Measurements from ENCODE around the gene RTN4IP1.
A peak's percentile ranks its signal among the peaks of the same experiment; 100 is the strongest.
"Not testable (repeated sequence)": the region's sequence is repeated elsewhere in the genome, so short reads cannot be mapped to it uniquely, and the experiment has no call there.

The RTN4IP1 gene

DNA sequence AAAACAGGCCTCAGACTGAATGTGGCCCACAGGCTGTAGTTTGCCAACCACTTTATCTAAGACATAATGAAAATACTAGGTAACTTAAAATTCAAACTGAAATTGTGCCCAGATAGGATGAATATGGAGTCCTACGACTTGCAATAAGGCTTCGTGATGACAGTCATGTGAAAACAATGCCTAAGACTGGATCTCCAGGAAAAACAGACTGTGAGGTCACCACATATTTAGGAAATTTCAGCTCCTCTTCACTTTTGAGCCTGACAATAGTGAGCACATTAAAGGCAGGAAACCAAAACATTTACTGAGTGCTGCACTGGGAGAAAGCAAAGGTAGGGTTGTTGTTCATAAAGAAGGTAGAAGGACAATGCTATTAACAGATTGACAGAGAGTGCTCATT is 50.0 kb downstream of the RTN4IP1 start:
- DNase-seq: no peak

DNA sequence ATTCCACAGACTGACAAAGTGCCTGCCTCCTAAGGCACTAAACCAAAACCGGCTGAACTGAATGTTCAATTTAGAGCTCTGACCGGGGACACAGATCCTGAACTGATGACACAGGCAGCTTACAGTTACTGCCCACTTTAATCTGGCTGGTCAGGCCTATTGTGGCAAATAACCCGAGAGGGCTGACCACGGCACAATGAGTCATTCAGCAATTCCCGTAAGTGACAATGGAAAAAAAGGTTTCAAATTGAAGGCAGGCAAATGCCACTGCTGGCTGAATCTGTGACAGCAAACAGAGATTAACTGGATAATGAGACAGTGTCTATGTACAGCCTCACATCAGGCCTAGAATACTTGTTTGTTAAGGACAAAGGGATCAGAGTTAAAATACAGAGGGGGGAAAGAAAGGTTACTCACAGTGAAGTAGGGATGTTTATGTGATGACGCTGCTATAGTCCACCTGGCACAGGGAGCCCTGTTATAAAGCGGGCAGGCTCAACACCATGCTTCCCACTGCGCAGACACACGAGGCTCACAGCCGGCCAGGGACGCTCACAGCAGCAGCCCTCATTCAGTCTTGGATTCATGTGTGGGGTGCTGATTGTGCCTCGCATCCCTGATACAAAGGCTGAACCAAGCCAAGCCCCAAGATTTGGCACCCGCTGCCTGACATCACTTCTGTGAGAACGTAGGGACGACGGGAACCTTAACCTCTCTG is 54.4 kb downstream of the RTN4IP1 start:
- peak in 1 of 2 experiments; percentile 45 for DNase-seq

DNA sequence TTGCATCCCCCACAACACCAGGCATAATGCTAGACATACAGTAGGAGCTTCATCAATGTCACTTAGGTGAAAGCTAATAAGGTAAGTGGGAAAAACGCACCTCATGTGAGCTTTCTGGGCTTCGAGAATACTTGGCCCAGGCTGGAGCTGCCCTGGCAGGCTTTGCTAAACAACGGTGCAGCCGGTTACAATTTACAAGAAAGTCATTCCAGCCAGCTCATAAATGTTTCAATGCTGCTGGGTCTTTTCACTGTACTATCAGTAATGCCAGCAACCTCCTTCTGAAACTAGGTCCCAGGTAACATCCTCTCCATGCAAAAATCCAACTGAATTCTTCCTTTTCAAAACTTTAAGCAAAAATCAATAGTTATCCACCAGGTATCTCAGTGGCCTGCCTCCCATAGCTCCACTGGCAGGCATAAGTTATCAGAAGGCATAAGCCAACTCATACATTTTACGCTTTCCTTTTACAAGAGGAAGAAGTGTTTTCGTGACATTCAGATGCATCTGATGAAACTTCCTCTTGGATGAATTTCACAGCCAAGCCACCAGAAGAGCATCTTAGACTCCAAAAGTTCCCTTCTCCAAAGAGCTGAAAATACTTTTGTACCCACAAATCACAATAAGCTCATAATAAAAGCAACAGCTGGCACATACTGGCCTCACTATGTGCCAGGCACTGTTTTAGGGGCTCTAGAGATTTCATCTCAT is 56.3 kb downstream of the RTN4IP1 start:
- no peak for DNase-seq

DNA sequence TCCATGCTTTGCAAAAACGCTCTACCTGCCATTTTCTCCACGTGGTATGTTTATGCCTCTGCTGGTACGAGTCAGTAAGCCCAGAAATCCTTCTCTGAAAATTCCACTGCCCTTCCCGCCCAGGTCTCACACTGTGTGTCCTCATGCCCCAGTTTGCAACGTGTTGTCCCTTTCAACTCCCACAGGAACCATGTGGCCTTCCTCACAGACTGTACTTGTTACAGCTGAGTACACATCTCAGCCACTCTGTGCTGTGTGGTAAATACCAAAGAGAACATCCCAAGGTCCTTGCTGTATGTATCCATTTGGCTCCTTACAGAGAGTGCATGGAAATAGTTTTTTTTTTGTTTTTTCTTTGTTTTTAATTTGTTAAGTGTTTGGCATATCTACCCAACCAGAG is 56.9 kb downstream of the RTN4IP1 start:
- DNase-seq: no peak

DNA sequence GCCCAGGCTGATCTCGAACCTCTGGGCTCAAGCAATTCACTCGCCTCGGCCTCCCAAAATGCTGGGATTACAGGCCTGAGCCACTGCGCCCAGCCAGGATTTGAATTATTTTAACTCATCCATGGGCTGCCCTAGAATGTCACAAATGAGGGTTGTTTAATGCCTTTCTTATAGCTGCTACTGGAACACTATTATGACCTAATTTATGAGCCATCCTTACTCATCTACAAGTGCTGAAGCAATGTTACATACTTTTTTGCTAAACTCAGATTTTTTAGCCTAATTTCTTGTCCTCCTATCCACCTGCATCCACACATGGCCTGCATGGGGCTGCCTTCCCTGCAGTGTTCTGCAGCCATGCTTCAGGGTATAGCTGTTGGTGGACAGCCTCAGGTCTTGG is 59.9 kb downstream of the RTN4IP1 start:
- DNase-seq: no peak

DNA sequence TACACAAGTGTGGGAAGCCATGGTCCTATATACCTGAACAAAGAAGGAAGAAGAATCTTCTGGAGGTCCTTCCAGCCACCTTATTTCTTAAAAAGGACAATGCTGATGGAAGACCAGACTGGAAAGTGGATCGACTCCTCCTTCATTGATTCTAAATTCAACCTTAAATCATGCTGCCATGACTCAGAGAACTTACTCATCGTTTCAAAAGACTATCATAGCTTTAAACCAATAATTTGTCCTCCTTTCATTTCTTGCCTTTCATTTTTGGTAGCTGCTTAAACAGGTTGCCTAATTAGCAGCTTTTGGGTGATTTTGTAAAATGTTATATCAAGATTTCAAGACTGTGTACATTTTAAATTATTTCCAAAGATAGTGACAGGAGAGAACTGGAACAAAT is 60.8 kb downstream of the RTN4IP1 start:
- no peak for DNase-seq

DNA sequence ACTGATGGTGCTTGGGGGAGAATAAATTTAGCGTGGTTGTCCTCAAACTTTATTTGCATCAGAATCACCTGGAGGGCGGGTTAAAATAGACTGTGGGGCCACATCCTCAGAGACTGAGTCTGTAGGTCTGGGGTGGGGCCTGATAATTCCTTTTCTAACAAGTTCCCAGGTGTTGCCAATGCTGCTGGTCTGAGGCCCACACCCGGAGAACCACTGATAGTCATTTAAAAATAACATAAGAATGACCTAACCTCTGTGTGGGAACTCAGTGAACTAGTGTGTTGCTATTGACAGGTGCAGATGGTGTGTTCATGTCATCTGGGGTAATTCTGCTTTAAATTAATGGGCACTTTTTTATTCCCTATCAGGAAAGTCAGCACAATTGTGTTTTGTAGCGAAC is 64.8 kb downstream of the RTN4IP1 start:
- no peak for DNase-seq

DNA sequence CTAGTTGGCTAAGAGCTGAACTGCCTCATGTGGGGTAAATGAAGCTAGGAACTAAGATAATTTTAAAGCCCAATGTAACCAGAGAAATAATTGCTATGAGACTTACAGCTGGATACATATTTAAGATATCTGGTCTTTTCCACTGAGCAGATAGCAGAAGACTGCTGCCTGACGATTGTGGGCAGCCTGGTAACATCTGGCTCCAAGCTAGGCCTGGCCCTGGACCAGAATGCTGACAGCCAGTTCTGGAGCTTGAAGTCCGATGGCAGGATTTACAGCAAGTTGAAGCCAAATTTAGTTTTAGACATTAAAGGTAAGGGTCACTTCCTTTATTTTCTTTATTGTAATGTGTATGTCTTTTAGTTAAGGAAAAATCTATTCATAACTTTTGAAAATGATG is 65.7 kb downstream of the RTN4IP1 start:
- no peak for DNase-seq

DNA sequence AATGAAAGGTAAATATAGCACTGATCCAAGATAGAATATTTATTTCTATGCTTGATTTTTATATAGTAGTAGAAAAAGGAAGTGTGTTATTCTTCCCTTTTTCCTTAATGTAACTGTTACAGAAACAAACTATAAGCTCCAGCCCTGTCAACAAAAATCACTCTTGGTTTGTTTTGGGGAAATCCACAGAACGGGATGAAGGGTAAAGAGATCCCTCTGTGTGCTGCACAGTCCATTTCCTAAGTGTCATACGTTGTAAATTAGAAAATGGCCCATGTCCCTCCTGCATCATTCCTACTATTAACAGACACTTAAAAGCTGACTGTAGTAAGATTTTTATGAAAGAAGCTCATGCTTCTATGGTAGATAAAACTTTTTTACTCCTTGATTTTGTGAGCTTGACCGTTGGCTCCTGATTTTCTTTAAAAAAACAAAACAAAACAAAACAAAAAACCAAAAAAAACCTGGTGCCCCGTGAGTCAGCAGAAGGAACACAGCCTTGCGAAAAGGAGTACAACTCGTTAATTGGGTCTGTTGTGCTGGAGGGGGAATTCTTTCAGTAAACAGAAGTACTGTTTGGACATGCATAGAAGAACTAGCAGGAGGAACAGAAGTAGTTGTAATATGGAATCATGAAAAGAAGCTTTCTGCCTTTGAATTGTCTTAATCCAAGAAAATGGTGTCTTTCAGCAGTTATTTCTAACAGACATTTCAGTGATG is 67.5 kb downstream of the RTN4IP1 start:
- DNase-seq: no peak

DNA sequence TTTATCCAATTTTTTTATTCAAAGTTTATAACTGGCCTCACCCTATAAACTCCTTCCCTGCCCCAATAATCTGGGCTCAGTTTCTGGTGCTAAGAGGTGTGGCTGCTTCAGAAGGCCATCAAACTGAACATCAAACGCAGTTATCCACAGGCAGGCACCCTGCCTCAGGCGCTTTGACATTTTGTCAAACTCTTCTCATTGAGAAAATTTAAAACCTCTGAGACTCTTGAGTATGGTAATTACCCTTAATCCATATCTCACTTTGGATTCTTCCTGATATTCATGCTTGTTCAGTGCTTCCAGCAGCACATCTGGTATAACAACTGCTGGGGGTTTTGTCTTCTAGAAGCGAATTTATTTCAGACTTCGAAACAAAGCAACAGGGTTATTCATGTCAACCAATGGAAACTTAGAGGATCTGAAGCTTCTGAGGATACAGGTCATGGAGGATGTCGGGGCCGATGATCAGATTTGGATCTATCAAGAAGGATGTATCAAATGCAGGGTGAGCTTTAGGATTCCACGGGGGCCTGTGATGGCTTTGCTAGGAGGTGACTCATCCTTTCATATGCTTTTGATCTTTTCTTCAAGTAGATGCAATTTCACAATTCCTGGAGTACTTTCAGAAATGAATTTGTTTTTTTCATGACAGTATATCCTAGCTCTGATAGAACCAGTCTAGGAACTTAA is 68.2 kb downstream of the RTN4IP1 start:
- DNase-seq: no peak

DNA sequence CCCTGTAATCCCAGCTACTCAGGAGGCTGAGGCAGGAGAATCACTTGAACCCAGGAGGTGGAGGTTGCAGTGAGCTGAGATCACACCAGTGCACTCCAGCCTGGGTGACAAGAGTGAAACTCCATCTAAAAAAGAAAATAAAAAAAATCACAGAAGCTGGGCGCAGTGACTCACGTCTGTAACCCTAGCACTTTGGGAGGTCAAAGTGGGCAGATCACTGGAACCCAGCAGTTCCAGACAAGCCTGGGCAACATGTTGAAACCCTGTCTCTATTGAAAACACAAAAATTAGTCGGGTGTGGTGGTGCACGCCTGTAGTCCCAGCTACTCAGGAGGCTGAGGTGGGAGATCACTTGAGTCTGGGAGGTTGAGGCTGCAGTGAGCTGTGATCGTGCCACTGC is 69.6 kb downstream of the RTN4IP1 start:
- DNase-seq: not testable (repeated sequence)

DNA sequence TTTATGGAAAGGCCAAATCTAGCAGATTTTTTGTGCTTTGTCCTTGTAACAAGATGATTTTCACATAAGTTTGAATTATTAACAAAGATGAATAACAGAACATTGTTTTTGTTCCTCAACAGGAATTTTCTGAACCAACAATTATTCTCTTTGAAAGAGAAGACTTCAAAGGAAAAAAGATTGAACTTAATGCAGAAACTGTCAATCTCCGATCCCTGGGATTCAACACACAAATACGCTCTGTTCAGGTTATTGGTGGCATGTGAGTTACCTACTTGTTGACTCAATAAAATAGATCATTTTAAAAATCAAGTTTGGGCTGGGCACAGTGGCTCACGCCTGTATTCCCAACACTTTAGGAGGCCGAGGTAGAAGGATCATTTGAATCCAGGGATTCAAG is 70.9 kb downstream of the RTN4IP1 start:
- DNase-seq: no peak

DNA sequence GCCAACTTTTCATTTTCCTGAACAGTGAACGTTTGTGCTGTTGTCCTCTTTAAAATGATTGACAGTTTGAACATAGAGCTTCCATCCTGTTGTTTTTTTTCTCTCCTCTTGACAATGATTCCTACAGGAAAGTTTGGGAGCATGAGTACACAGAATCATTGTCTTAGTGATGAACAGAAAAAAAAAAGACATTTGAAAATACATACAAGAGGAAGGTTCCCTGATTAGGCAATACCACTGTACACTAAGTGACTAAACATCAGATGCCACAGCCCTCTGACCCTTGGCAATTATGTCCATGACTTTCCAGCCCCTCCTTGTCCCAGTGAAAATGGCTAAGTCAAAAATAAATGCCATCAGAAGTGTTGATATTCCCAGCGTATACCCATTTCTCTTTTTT is 71.5 kb downstream of the RTN4IP1 start:
- DNase-seq: no peak

DNA sequence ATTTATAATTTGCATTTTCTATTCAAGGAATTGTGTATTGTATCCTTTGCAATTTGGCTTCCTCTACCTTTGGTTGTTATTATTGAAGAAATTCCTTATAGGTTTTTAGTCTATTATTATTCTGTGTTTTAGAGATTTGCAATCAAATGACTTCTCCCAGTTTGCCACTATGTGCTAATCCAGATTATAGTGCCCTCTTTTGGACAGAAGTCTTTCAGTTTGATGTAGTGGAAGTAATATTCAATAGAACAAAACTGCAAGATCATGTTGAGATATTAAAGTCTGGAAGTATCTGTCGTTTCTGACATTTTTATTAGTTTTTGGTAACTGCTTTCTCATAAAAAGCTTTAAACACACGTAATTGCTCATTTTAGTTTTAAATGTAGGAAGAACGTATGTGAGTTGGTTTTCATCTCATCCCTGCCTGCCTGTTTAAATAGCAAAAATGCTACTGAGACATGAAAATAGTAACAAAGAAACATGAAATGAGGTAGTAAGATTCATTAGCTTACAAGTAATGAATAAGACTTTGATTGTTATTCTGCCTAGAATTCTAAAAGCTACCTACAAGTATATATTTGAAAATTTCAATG is 72.8 kb downstream of the RTN4IP1 start:
- peak in 1 of 2 experiments; percentile 25 for DNase-seq

DNA sequence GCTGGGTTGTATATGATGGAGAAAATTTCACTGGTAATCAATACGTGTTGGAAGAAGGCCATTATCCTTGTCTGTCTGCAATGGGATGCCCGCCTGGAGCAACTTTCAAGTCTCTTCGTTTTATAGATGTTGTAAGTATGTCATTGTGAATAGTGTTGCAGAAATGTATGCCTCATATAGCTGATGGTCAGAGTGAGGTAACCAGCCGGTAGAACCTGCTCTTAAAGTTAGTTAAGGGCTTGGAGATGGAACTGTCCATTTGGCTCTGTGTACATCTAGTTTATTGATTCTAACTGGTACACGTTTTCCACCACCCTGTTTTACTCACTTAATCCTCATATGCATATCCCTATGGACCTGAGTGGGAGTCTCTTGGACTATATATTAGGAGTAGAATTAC is 73.5 kb downstream of the RTN4IP1 start:
- DNase-seq: no peak

DNA sequence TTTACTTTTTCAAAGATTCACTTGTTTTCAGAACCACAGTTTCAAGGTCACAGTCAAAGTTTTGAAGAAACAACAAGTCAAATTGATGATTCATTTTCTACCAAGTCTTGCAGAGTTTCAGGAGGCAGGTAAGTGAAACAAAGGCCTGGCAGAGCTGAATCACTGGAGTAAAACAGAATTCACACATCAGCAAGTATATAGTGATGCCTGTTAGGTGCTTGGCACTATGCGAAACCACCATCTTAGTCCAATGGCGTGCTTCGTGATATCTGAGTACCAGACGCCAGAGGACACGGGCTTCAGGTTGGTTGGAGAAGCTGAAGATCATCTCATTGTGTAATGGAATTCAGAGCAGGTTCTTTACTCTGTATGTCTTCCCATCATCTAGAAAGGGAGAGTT is 75.9 kb downstream of the RTN4IP1 start:
- DNase-seq: no peak

DNA sequence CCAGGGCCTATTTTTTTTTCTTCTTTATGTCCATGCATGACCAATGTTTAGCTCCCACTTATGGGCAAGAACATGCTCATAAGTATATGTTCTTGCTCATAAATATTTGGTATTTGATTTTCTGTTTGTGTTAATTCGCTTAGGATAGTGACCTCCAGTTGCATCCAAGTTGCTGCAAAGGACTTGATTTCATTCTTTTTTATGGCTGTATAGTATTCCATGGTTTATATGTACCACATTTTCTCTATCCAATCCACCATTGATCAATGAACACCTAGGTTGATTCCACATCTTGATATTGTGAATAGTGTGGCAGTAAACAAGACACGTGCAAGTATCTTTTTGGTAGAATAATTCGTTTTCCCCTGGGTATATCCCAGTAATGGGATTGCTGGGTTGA is 78.1 kb downstream of the RTN4IP1 start:
- no peak for DNase-seq

DNA sequence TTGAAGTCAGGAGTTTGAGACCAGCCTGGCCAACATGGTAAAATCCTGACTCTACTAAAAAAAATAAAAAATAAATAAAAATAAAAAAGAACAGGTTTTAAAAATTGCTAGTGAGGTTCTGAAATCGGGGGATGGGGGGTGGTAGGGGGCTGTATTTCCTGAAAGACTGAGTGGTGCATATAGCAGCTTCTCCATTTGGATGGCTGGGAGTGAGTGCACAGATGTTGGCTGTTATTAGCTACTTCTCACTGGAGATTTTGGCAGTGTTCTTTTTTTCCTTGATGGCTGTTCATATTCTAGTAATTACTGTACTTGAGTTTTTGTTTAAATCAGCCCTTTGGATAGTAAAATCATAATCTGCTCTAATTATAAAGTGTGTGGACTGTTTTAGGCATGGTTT is 79.8 kb downstream of the RTN4IP1 start:
- DNase-seq: no peak

DNA sequence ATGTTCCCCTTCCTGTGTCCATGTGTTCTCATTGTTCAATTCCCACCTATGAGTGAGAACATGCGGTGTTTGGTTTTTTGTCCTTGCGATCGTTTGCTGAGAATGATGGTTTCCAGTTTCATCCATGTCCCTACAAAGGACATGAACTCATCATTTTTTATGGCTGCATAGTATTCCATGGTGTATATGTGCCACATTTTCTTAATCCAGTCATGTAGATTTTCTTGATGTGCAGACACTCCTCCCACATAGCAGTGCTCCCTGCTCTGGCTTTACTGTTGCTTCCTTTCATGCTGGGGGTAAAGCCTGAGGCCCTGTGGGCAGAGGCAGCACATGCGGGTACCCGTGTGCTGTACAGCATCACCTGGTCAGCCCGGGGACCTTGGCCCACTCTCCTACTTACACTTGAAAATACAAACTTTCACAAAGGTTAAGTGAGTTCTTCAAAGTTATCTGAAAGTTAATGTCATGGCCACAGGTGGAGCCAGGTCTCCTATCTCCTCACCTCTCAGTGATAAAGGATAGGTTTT is 80.3 kb downstream of the RTN4IP1 start:
- not testable (repeated sequence) for DNase-seq

DNA sequence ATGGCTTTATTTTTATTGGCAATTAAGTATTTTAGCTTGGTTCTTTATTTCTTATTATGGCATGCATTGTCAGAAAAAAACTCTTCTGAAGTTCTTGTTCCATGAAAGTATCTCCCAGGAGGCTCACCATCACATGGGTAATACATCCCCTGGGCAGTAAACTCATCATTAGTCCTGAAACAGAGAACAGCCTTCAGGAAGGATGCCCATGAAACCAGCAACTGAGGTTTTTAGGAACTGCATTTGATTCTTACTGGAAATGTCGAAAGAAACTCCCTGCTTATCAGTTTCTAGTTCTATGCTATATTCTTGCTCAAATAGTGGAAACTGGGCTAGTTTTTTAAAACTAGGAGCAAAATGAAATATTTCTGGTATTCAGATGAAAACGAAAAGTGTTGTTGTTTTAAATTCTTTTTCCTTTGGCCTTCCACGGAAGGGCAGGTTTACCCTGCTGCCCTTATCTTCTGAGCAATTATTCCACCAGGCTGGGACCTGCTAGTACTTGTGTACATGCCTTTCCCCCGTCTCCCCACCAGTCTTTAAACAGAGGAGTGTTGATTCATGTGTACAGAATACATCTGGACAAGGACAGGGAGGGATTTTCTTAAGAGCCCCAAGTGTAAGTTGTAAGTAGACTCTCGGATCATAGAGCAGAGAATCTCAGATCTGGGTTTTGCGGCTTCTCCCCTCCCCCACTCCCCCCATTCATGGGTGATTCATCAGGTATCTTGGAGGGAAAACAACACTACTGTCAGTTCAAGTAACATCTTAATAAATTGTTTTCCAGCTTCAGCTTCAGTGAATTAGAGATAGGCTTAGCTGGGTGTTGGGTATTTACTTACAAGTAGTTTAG is 81.5 kb downstream of the RTN4IP1 start:
- DNase-seq: no peak

DNA sequence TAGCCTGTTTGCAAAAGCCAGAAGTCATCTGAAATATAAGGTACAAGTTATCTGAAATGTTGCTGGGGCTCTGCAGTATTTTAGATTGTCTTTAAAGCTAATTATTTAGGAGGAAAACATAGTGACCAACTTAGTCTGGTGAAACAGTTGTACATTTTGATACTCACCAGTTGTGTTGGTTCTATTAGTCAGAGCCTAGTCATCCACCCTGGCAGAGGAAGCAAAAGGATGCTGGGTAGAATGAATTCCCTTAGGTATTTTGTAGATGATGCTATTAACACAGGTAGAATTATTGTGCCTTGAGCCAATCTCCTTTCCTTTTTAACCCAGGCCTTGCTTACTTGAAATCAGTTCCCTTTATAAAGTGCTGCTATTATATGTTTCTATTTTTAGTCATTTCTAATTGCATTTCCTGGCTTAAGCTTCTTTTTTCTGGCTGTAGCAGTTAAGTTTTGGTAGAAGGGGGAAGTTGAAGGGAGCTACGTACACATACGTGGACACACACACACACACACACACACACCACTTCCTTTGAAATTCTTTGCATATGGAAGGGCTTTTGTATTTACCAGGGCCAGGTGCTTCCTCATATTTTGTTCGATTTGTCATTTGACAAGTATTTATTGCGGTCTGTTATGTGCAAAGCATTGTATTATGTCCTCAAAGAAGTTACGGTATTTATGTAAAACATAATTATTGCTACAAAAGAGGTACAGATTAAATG is 82.4 kb downstream of the RTN4IP1 start:
- peak; percentile 8 to 55 for DNase-seq

Data from SW 1271 (cell line).